Epithelial cell of esophagus (primary cell): Measurements from ENCODE around the gene ZNF236.

Experiments used
- DNase-seq: peaks from one replicate; pipeline ENCODE4 v3.0.0; 2010; ENCODE audit warnings: low read depth
- H3K4me3 ChIP-seq: 2 replicates; pipeline ENCODE4 v1.5.1; 2011; ENCODE audit warnings: mild to moderate bottlenecking, low read length, control low read depth
- CTCF ChIP-seq: IDR thresholded peaks from 2 replicates; pipeline ENCODE4 v1.5.1; 2011; ENCODE audit warnings: low read depth, mild to moderate bottlenecking, low read length, control low read depth, inconsistent platforms; ENCODE audit not compliant: insufficient read depth; ENCODE audit errors: missing control alignments

Gene ZNF236

GRCh38 chr18:76821356-76821874 lies 942 bp upstream of the ZNF236 start:
- H3K4me3 ChIP-seq = peak overlapping the region; percentile 80
- TF ChIP-seq CTCF = no peak
- no peak for DNase-seq

GRCh38 chr18:76821875-76822505 lies 367 bp upstream of the ZNF236 start:
- H3K4me3 ChIP-seq = peak overlapping the region; percentile 80
- peak; percentile 56 for DNase-seq
- no peak for TF ChIP-seq CTCF

GRCh38 chr18:76823161-76823538 lies 793 bp downstream of the ZNF236 start:
- DNase-seq = no peak
- no peak for TF ChIP-seq CTCF
- peak overlapping the region; percentile 69 for H3K4me3 ChIP-seq

GRCh38 chr18:76823587-76824011 lies 1.2 kb downstream of the ZNF236 start:
- TF ChIP-seq CTCF = peak; percentile 18
- peak overlapping the region; percentile 69 for H3K4me3 ChIP-seq
- peak; percentile 31 for DNase-seq

- no peak for DNase-seq
- peak overlapping the region; percentile 69 for H3K4me3 ChIP-seq
- no peak for TF ChIP-seq CTCF
Measured at GRCh38 chr18:76824145-76824676, 1.9 kb downstream of the ZNF236 start.

- TF ChIP-seq CTCF = no peak
- DNase-seq = no peak
- no peak overlapping the region for H3K4me3 ChIP-seq
Measured at GRCh38 chr18:76824754-76825153, 2.4 kb downstream of the ZNF236 start.
